ENCODE data around the gene SOX6.

GRCh38 chr11:16111690-16112089 lies 244.7 kb downstream of the SOX6 start:
- no peak for TF ChIP-seq EZH2 (IDR thresholded peaks at IDR 0.05; ENCODE audit: borderline replicate concordance, insufficient read depth, low read length, poor library complexity, severe bottlenecking)
- TF ChIP-seq CTCF (IDR thresholded peaks at IDR 0.05; ENCODE audit: poor library complexity, severe bottlenecking): no peak
